B cell (primary cell): ENCODE measurements around the gene CD4. TPM values are rescaled to one million over a fixed set of nuclear protein-coding genes. Genes with fewer than 3 reads are reported as not detected.
"Not testable (repeated sequence)": the region's sequence is repeated elsewhere in the genome, so short reads cannot be mapped to it uniquely, and the experiment has no call there.

ENCODE experiments used
- ATAC-seq: fragments of 200-7000 bp; cut with Tn5 transposase; one replicate; pipeline ENCODE4 v1.10.0; 2021; ENCODE audit warnings: low read depth, mild to moderate bottlenecking, moderate number of reproducible peaks, moderate library complexity
- CTCF ChIA-PET: fragments of 350-600 bp; sonication (Branson Sonifier 250); formaldehyde crosslinking; loops from one replicate; lab custom pipeline; 2021; ENCODE audit warnings: antibody characterized with exemption, inconsistent platforms; lab: Charles Lee
- POLR2A ChIA-PET: fragments of 350-600 bp; sonication (Branson Sonifier 250); formaldehyde crosslinking; loops from one replicate; lab custom pipeline; 2021; ENCODE audit warnings: antibody characterized with exemption; lab: Charles Lee
- DNase-seq: peaks from one replicate; pipeline ENCODE4 v3.0.0; 2013
- H2AFZ ChIP-seq: 2 replicates; pipeline ENCODE4 v1.6.1; 2012; ENCODE audit warnings: mild to moderate bottlenecking, low read depth, low read length; ENCODE audit not compliant: insufficient read depth, poor library complexity, severe bottlenecking
- H3K27ac ChIP-seq, 2 donors: 1 replicate in 1 of 2; 2 replicates in 1 of 2; pipeline ENCODE4 v1.5.1; 2012 to 2013; ENCODE audit warnings: low read length in 2 of 2, mild to moderate bottlenecking in 2 of 2, moderate library complexity in 1 of 2
- H3K27me3 ChIP-seq, 4 experiments: fragments of 200-600 bp in 1 of 4; sonication (generic) in 1 of 4; replicated peaks in 1 of 4; 1 replicate in 2 of 4; 2 replicates in 2 of 4; pipeline versions ENCODE4 v1.6.1 to v1.7.0; 2013 to 2016; ENCODE audit warnings: low read length in 3 of 4, mild to moderate bottlenecking in 2 of 4, mixed read lengths in 1 of 4, moderate library complexity in 1 of 4; ENCODE audit not compliant: insufficient read depth in 4 of 4, control insufficient read depth in 3 of 4; ENCODE audit errors: control extremely low read depth in 1 of 4
- H3K36me3 ChIP-seq, 2 experiments: replicated peaks in 1 of 2; 1 replicate in 1 of 2; 2 replicates in 1 of 2; pipeline versions ENCODE4 v1.6.1 to v1.7.1; 2013; ENCODE audit warnings: low read length in 1 of 2; ENCODE audit not compliant: insufficient read depth in 2 of 2, control insufficient read depth in 1 of 2; ENCODE audit errors: control extremely low read depth in 1 of 2, extremely low read depth in 1 of 2
- H3K4me1 ChIP-seq, 2 donors: fragments of 200-600 bp in 1 of 2; sonication (generic) in 1 of 2; 1 replicate in 1 of 2; 2 replicates in 1 of 2; pipeline versions ENCODE4 v1.5.1 to v1.6.1; 2013 to 2017; ENCODE audit warnings: low read length in 2 of 2; ENCODE audit not compliant: control insufficient read depth in 2 of 2, insufficient read depth in 2 of 2
- H3K4me2 ChIP-seq: replicated peaks from 2 replicates; pipeline ENCODE3; 2012; ENCODE audit warnings: mild to moderate bottlenecking, low read depth, low read length; ENCODE audit not compliant: poor library complexity, severe bottlenecking
- H3K4me3 ChIP-seq, 5 experiments: fragments of 200-600 bp in 1 of 5; sonication (generic) in 1 of 5; 1 replicate in 3 of 5; 2 replicates in 2 of 5; pipeline versions ENCODE4 v1.5.1 to v1.7.0; 2011 to 2016; ENCODE audit warnings: low read length in 4 of 5, mild to moderate bottlenecking in 4 of 5, low read depth in 2 of 5, control low read depth in 1 of 5, moderate library complexity in 1 of 5; ENCODE audit not compliant: insufficient read depth in 1 of 5; ENCODE audit errors: control extremely low read depth in 1 of 5, extremely low read depth in 1 of 5
- H3K79me2 ChIP-seq: fragments of 200-600 bp; sonication (generic); one replicate; pipeline ENCODE4 v1.6.0; 2016; ENCODE audit warnings: low read length; ENCODE audit not compliant: control insufficient read depth, insufficient read depth
- H3K9ac ChIP-seq: fragments of 200-600 bp; sonication (generic); 2 replicates; pipeline ENCODE4 v1.6.1; 2017; ENCODE audit warnings: mild to moderate bottlenecking, low read length, moderate library complexity
- H3K9me3 ChIP-seq, 3 donors: one replicate each; pipeline versions ENCODE4 v1.6.1 to v1.7.1; 2013; ENCODE audit warnings: low read length in 2 of 3; ENCODE audit not compliant: control insufficient read depth in 2 of 3, insufficient read depth in 1 of 3; ENCODE audit errors: control extremely low read depth in 1 of 3
- H4K20me1 ChIP-seq: 2 replicates; pipeline ENCODE4 v1.6.0; 2012; ENCODE audit warnings: mild to moderate bottlenecking, low read length; ENCODE audit not compliant: insufficient read depth, control insufficient read depth, poor library complexity, severe bottlenecking
- H3K27ac Mint-ChIP-seq: one replicate; pipeline ENCODE4 v1.8.0; 2021; ENCODE audit warnings: mixed read lengths
- H3K27me3 Mint-ChIP-seq: one replicate; pipeline ENCODE4 v1.8.0; 2021; ENCODE audit warnings: mixed read lengths
- H3K4me1 Mint-ChIP-seq: one replicate; pipeline ENCODE4 v1.8.0; 2021; ENCODE audit warnings: mixed read lengths
- H3K4me3 Mint-ChIP-seq: one replicate; pipeline ENCODE4 v1.8.0; 2021; ENCODE audit warnings: mixed read lengths
- H3K9me3 Mint-ChIP-seq: one replicate; pipeline ENCODE4 v1.8.0; 2022; ENCODE audit warnings: mixed read lengths; ENCODE audit not compliant: insufficient read depth
- CTCF ChIP-seq: fragments of 200-600 bp; IDR thresholded peaks from one replicate; pipeline ENCODE4 v1.8.0; 2022; ENCODE audit warnings: antibody characterized with exemption, mild to moderate bottlenecking
- EZH2 ChIP-seq: IDR thresholded peaks from 2 replicates; pipeline ENCODE4 v1.6.1; 2012; ENCODE audit warnings: borderline replicate concordance, low read depth, mild to moderate bottlenecking, moderate library complexity, low read length; ENCODE audit not compliant: insufficient read depth, poor library complexity, severe bottlenecking
- whole genome bisulfite sequencing: methylation state at CpG from one replicate; pipeline ENCODE4 v1.1.5; 2013; ENCODE audit warnings: missing lambda C conversion rate; ENCODE audit not compliant: insufficient coverage; 5-methylcytosine and 5-hydroxymethylcytosine counted together
- intact Hi-C: fragments of 100-400 bp; cut with micrococcal nuclease; formaldehyde crosslinking; loops from one replicate; pipeline ENCODE4 v1.10.0; 2022
- polyA plus RNA-seq: library from polyadenylated mRNA; depleted of rRNA; stranded (reverse); fragments of >200 nt; gene quantifications from 2 replicates; pipeline ENCODE4 v1.2.3, GENCODE V29; 2012
- total RNA-seq, 2 donors: library from RNA; stranded (reverse); fragments of 120-200 nt in 1 of 2; gene quantifications; 1 replicate in 1 of 2; 2 replicates in 1 of 2; pipeline versions ENCODE4 v1.2.3 to v1.2.4, GENCODE V29; 2013 to 2022

The CD4 gene
- total and polyA plus RNA-seq, 2 donors (not counting 1 experiment from before 2014, with no cell fraction given): 0.49 to 2.2 TPM

GRCh38 chr12:6869049-6870021 is 80.0 kb downstream of the CD4 start:
- H3K4me3 Mint-ChIP-seq: peak overlapping the region; percentile 89
- ChIA-PET CTCF (interaction anchor here (0.6 to 11.8 kb wide), 39 partner anchors 9 to 275 kb away, joined by 3 to 136 read pairs (median 5); partner anchors contain the start of genes C12orf57, C1R, C1RL and CDCA3), POLR2A (interaction anchor here (0.6 to 5.5 kb wide), 10 partner anchors 16 to 92 kb away, joined by 3 to 49 read pairs (median 3); partner anchors contain the start of genes C12orf57, CDCA3, RNU7-1 and USP5)
- Histone ChIP-seq H4K20me1 (peaks cover 46% of the 10 kb centered on the region), H3K4me2 (peak overlapping the region; percentile 97), H2AFZ (no peak overlapping the region), H3K27me3 (no peaks in the 10 kb centered on the region), H3K9me3 (no peaks in the 10 kb centered on the region), H3K27ac (no peak overlapping the region), H3K4me1 (peaks cover 37 to 50% of the 10 kb centered on the region in 2 donors), H3K9ac (no peak overlapping the region), H3K79me2 (peaks cover 17% of the 10 kb centered on the region), H3K36me3 (peaks cover 0 to 27% of the 10 kb centered on the region in 2 experiments), H3K4me3 (no peak overlapping the region)
- ATAC-seq (no peak), DNase-seq (peak; percentile 89)
- no peaks in the 10 kb centered on the region for H3K9me3 Mint-ChIP-seq
- no peaks in the 10 kb centered on the region for H3K27me3 Mint-ChIP-seq
- H3K27ac Mint-ChIP-seq: peak overlapping the region; percentile 89
- no peak for TF ChIP-seq EZH2
- TF ChIP-seq CTCF: peak; percentile 94
- H3K4me1 Mint-ChIP-seq: peaks cover 54% of the 10 kb centered on the region
- 44% methylated on average over 12 of the region's 12 CpGs for WGBS
- intact Hi-C loops: loop anchor here (1.0 to 2.0 kb wide), 8 partner anchors 55 to 244 kb away; partner anchors contain the start of genes C12orf57, C1R, C1RL and LPCAT3

- H3K27me3 Mint-ChIP-seq, intact Hi-C loops, H3K4me2 ChIP-seq, H3K9ac ChIP-seq, H3K9me3 Mint-ChIP-seq, DNase-seq, H3K9me3 ChIP-seq, ATAC-seq, H3K27ac ChIP-seq, H3K27me3 ChIP-seq, H2AFZ ChIP-seq, H3K4me3 ChIP-seq: not testable (repeated sequence)
- WGBS: no CpG with 5 or more reads among the region's 4 CpGs
- Histone ChIP-seq H3K79me2 (peaks cover 17% of the 10 kb centered on the region), H3K4me1 (peaks cover 37 to 50% of the 10 kb centered on the region in 2 donors), H4K20me1 (peaks cover 46% of the 10 kb centered on the region), H3K36me3 (peaks cover 0 to 21% of the 10 kb centered on the region in 2 experiments)
- ChIA-PET POLR2A (interaction anchor here (0.6 to 1.1 kb wide), 5 partner anchors 18 to 94 kb away, joined by 3 to 8 read pairs (median 3); partner anchors contain the start of genes RNU7-1 and USP5), CTCF (interaction anchor here (0.8 to 11.8 kb wide), 11 partner anchors 11 to 274 kb away, joined by 3 to 136 read pairs (median 16); partner anchors contain the start of genes C1RL, CDCA3, MLF2 and USP5)
- peak overlapping the region; percentile 50 for H3K4me3 Mint-ChIP-seq
- H3K27ac Mint-ChIP-seq: peak overlapping the region; percentile 46
- H3K4me1 Mint-ChIP-seq: peaks cover 56% of the 10 kb centered on the region
Observed at GRCh38 chr12:6870304-6870703, 81.0 kb downstream of the CD4 start.
